ENCODE results near the gene CBY1. TPM values are rescaled to one million over a fixed set of nuclear protein-coding genes. Genes with fewer than 3 reads are reported as not detected.

CBY1 gene
- total RNA-seq, 4 donors from 2014 or later, result 13.6 to 26.0 (median 23.0) TPM

GRCh38 chr22:38713921-38714320 lies 57.5 kb downstream of the CBY1 start:
- Histone ChIP-seq H3K27me3 (no peaks in the 10 kb centered on the region), H3K9me3 (no peaks in the 10 kb centered on the region), H3K27ac (peak overlapping the region in 2 of 3 donors; percentile 27 to 40), H3K4me1 (peaks cover 17 to 22% of the 10 kb centered on the region in 2 donors), H3K36me3 (peaks cover 15 to 19% of the 10 kb centered on the region in 2 donors), H3K4me3 (replicated peaks in 1 of 3) (no peak overlapping the region)
- DNase-seq, result peak; percentile 63 to 64
- 72 to 74% methylated on average over 8 of the region's 8 CpGs for WGBS, 2 donors
- intact Hi-C loops (cut with DNase I), result no loop called here
- TF ChIP-seq CTCF (IDR thresholded peaks at IDR 0.05) (no peak), POLR2A (IDR thresholded peaks at IDR 0.05) (no peak)

- intact Hi-C loops (cut with DNase I), result no loop called here
- Histone ChIP-seq H3K4me3 (replicated peaks in 1 of 3) (no peak overlapping the region), H3K9me3 (no peaks in the 10 kb centered on the region), H3K4me1 (peaks cover 21 to 23% of the 10 kb centered on the region in 2 donors), H3K36me3 (peaks cover 15 to 19% of the 10 kb centered on the region in 2 donors), H3K27me3 (no peaks in the 10 kb centered on the region), H3K27ac (no peak overlapping the region)
- no peak for TF ChIP-seq POLR2A (IDR thresholded peaks at IDR 0.05)
- no peak for DNase-seq
- 89 to 94% methylated on average over 9 of the region's 9 CpGs for WGBS, 2 donors
Measured at GRCh38 chr22:38715176-38715764, 58.8 kb downstream of the CBY1 start.

- WGBS, 2 donors, result 95% methylated on average over 15 of the region's 15 CpGs
- no peak for DNase-seq
- Histone ChIP-seq H3K9me3 (no peaks in the 10 kb centered on the region), H3K4me3 (replicated peaks in 1 of 3) (no peak overlapping the region), H3K4me1 (peaks cover 21 to 23% of the 10 kb centered on the region in 2 donors), H3K27ac (no peak overlapping the region), H3K36me3 (peaks cover 15 to 19% of the 10 kb centered on the region in 2 donors), H3K27me3 (no peaks in the 10 kb centered on the region)
- TF ChIP-seq POLR2A (IDR thresholded peaks at IDR 0.05) (no peak), CTCF (IDR thresholded peaks at IDR 0.05) (no peak)
- intact Hi-C loops (cut with DNase I), result no loop called here
Measured at GRCh38 chr22:38715852-38716251, 59.4 kb downstream of the CBY1 start.

- no peak for DNase-seq
- Histone ChIP-seq H3K4me3 (replicated peaks in 1 of 3) (no peak overlapping the region), H3K4me1 (peaks cover 21 to 23% of the 10 kb centered on the region in 2 donors), H3K36me3 (peaks cover 15 to 19% of the 10 kb centered on the region in 2 donors), H3K9me3 (no peaks in the 10 kb centered on the region), H3K27ac (no peak overlapping the region), H3K27me3 (no peaks in the 10 kb centered on the region)
- no peak for TF ChIP-seq CTCF (IDR thresholded peaks at IDR 0.05)
- TF ChIP-seq POLR2A (IDR thresholded peaks at IDR 0.05), result no peak
- 94 to 99% methylated on average over 10 of the region's 10 CpGs for WGBS, 2 donors
- intact Hi-C loops (cut with DNase I), result no loop called here
Measured at GRCh38 chr22:38716271-38716670, 59.8 kb downstream of the CBY1 start.

- H3K9me3 ChIP-seq, result no peaks in the 10 kb centered on the region
- peaks cover 15 to 19% of the 10 kb centered on the region in 2 donors for H3K36me3 ChIP-seq
- no peak overlapping the region for H3K4me3 ChIP-seq (replicated peaks in 1 of 3)
- TF ChIP-seq POLR2A (IDR thresholded peaks at IDR 0.05) (no peak), CTCF (IDR thresholded peaks at IDR 0.05) (no peak)
- no peak for DNase-seq
- H3K27me3 ChIP-seq, result no peaks in the 10 kb centered on the region
- intact Hi-C loops (cut with DNase I), result no loop called here
- H3K27ac ChIP-seq, result no peak overlapping the region
- peaks cover 21 to 23% of the 10 kb centered on the region in 2 donors for H3K4me1 ChIP-seq
- WGBS, 2 donors, result 89 to 95% methylated on average over 7 to 9 of the region's 9 CpGs
Measured at GRCh38 chr22:38716826-38717225, 60.4 kb downstream of the CBY1 start.
